WERI-Rb-1 (cell line): ENCODE results near the gene TJP3.

Experiments used
- DNase-seq: peaks from one replicate; pipeline ENCODE4 v3.0.0-alpha.2; 2020
- H3K27ac ChIP-seq: fragments of 250-450 bp; sonication (Bioruptor Pico); 2 replicates; pipeline ENCODE4 v1.5.1; 2020; ENCODE audit warnings: mild to moderate bottlenecking, moderate library complexity
- H3K27me3 ChIP-seq: fragments of 250-450 bp; sonication (Bioruptor Pico); 2 replicates; pipeline ENCODE4 v1.5.1; 2021; ENCODE audit warnings: mild to moderate bottlenecking, low read depth, moderate library complexity; ENCODE audit not compliant: insufficient read depth, severe bottlenecking
- H3K36me3 ChIP-seq: fragments of 250-450 bp; sonication (Bioruptor Pico); 2 replicates; pipeline ENCODE4 v1.5.1; 2020; ENCODE audit warnings: mild to moderate bottlenecking, moderate library complexity
- H3K4me3 ChIP-seq: 2 replicates; pipeline ENCODE4 v1.5.1; 2011; ENCODE audit warnings: low read depth, mild to moderate bottlenecking, control low read depth, low read length
- H3K9me3 ChIP-seq: fragments of 250-450 bp; sonication (Bioruptor Pico); 2 replicates; pipeline ENCODE4 v1.5.1; 2021; ENCODE audit warnings: mild to moderate bottlenecking, moderate library complexity; ENCODE audit not compliant: severe bottlenecking
- TF ChIP-seq, protein P1 (sequence below): IDR thresholded peaks from 2 replicates; pipeline ENCODE4 v1.5.1; 2011; ENCODE audit warnings: low read depth, mild to moderate bottlenecking, control low read depth, inconsistent platforms, low read length

Gene TJP3

DNA sequence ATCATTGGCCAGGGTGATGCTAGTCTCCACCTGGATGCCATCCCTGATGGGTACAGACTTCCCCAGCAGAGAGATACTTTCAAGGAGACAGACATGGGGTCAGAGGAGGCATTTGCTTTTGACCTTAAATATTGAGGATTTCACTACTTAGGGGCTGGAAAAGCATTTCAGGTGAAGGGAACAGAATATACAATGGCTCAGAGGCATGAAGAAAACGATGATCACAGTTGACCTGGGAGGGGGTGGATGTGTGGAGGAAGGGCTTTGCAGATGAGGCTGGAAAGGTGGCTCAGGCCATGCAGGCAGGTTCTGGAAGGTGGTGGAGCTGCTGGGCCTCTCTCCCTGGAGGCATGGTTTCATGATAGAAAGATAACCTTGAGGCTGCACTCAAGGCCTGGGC lies 74.1 kb downstream of the TJP3 start:
- Histone ChIP-seq H3K4me3 (no peak overlapping the region), H3K36me3 (peaks cover 56% of the 10 kb centered on the region), H3K27ac (no peak overlapping the region), H3K9me3 (peaks cover 14% of the 10 kb centered on the region), H3K27me3 (no peaks in the 10 kb centered on the region)
- no peak for DNase-seq
- TF ChIP-seq, protein P1, sequence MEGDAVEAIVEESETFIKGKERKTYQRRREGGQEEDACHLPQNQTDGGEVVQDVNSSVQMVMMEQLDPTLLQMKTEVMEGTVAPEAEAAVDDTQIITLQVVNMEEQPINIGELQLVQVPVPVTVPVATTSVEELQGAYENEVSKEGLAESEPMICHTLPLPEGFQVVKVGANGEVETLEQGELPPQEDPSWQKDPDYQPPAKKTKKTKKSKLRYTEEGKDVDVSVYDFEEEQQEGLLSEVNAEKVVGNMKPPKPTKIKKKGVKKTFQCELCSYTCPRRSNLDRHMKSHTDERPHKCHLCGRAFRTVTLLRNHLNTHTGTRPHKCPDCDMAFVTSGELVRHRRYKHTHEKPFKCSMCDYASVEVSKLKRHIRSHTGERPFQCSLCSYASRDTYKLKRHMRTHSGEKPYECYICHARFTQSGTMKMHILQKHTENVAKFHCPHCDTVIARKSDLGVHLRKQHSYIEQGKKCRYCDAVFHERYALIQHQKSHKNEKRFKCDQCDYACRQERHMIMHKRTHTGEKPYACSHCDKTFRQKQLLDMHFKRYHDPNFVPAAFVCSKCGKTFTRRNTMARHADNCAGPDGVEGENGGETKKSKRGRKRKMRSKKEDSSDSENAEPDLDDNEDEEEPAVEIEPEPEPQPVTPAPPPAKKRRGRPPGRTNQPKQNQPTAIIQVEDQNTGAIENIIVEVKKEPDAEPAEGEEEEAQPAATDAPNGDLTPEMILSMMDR, result no peak

DNA sequence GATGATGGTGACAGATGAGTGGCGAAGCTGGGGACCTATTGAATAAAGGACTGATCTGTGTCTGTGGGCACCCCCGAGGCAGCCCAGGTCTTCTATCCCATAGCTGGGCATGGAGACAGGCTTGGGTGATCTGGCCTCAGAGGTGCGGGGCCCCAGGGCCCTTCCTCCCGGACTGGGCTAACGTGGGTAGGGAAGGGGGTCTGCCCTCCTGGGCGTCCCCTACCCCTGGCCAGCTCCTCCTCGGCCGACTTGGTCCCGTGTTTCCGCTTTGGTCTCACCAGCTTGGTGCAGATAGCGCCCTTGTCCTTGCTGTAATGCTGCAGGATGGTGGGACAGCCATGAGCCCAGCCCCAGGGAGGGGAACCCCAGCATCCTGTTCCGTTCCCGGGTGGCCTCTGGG lies 74.7 kb downstream of the TJP3 start:
- Histone ChIP-seq H3K27me3 (no peaks in the 10 kb centered on the region), H3K36me3 (peaks cover 50% of the 10 kb centered on the region), H3K27ac (no peak overlapping the region), H3K4me3 (no peak overlapping the region), H3K9me3 (peaks cover 14% of the 10 kb centered on the region)
- no peak for DNase-seq
- TF ChIP-seq, protein P1, result no peak

DNA sequence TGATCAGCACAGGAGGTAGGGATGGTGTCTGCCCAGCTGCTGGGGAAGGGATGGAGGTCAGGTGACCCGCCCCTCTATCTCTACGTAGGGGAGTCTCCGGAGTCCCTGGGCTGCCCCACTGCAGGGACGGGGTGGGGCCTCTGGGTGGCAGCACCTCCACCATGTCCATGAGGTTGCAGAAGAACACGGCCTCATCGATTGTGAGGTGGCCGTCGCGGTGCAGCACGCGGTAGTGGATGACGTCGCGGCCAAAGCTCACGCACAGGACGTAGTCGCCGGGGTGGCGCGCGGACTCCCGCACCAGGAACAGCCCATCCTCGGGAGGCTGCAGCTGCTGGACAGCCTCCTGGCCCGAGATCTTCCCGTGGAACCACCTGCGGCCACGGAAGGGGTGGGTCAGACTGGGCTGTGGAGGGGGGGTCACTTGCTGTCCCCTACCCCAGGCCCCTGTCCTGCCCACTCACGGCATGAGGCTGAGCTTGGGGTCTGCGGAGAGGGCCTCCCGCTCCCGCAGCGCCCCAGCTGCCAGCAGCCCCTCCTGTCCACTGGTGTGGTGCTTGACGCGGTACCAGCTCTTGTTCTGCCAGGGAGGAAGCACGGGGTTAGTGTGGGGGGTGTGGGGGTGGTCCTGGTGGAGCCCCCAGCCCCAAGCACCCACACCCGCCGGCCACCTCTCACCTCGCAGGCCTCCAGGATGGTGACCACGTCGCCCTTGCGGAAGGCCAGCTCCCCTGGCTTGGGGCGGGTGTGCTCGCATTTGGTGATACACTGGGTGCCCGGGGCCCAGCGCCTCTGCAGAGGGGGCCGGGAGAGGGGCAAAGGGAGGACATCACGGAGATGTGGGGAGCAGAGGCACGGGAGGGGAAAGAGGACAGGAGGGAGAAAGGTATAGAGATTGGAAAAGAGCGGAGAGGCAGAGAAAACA lies 75.7 kb downstream of the TJP3 start:
- H3K27ac ChIP-seq, result peak overlapping the region; percentile 34; the same call in 1 of the 2 replicates
- H3K9me3 ChIP-seq, result peaks cover 14% of the 10 kb centered on the region
- H3K27me3 ChIP-seq, result no peaks in the 10 kb centered on the region
- H3K4me3 ChIP-seq, result no peak overlapping the region
- TF ChIP-seq, protein P1, result peak; percentile 88
- DNase-seq, result peak; percentile 79
- peaks cover 40% of the 10 kb centered on the region for H3K36me3 ChIP-seq

DNA sequence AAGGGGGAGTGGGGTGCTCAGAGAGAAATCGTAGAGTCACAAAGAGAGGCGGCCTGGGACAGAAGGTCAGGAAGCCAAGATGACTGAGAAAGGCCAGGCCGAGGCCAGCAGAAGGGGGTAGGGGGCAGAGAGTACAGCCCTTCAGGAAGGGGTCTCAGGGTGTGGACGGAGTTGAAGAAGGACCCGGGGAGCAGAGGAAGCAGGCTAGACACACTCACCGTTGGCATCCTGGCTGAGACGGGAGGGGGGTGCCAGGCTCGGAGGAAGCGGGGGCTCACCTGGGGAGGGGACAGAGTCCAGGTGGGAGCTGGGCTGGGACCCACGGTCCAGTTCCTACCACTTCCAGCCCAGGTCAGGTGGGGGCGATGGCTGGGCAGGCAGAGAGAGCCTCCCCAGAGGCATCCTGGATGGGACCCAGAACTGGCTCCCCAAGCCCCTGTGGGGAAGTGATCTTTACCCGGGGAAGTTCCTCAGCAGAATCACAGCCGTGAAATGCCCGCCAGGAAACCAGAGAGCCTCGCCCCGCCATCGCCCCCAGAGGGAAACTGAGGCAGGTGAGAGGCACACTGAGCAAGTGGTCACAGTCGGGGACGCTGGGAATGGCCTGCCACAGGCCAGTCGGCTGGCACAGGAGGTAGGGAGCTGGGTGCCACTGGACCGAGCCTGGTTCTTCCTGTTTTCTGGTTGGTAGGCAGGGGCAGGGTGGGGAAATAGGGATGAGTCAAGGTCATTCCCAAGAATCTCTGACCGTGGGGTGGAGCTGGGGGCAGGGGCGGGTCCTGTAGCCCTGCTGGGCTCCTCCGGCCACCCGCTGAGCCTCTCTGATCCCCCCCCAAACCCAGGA lies 76.6 kb downstream of the TJP3 start:
- peak overlapping the region; percentile 79 for H3K4me3 ChIP-seq

DNA sequence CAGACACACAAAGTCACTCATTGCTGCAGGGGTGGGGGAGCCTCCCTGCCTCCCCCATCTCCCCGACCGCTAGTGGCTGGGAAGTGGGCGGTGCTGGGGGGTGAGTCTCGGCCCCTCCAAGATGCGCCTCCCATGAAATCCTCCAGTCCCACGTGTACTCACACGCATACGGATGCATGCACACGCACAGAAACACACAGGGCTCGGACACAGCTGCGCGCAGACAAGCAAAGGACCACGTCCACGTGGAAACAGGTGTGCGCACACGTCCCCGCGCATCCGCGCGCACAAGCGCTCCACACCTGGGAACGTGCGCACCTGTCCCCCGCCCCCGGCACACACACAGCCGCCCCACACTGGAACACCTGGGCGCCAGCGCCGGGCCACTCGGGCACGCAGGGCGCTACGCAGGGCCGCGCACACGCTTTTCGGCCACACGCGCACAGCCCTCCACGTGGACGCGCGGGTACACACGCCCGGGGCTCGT lies 77.3 kb downstream of the TJP3 start:
- Histone ChIP-seq H3K36me3 (peaks cover 37% of the 10 kb centered on the region), H3K27me3 (no peaks in the 10 kb centered on the region), H3K27ac (peak overlapping the region; percentile 88), H3K4me3 (peak overlapping the region; percentile 79), H3K9me3 (peaks cover 14% of the 10 kb centered on the region)
- TF ChIP-seq, protein P1, result no peak
- no peak for DNase-seq

More for the DNA sequence above, 76.6 kb downstream of the TJP3 start:
- peaks cover 37% of the 10 kb centered on the region for H3K36me3 ChIP-seq
- TF ChIP-seq, protein P1, result peak; percentile 32; the same call in 1 of the 2 replicates
- peaks cover 14% of the 10 kb centered on the region for H3K9me3 ChIP-seq
- DNase-seq, result no peak
- peak overlapping the region; percentile 34; the same call in 1 of the 2 replicates for H3K27ac ChIP-seq
- no peaks in the 10 kb centered on the region for H3K27me3 ChIP-seq
